Suppressor macrophage treated with lipopolysaccharide for 4 hours (primary cell): ENCODE measurements around the gene BST2.
A peak's percentile ranks its signal among the peaks of the same experiment; 100 is the strongest.

ENCODE experiments used
- DNase-seq: peaks from one replicate; pipeline ENCODE4 v3.0.0-alpha.2; 2020

Gene BST2

DNA sequence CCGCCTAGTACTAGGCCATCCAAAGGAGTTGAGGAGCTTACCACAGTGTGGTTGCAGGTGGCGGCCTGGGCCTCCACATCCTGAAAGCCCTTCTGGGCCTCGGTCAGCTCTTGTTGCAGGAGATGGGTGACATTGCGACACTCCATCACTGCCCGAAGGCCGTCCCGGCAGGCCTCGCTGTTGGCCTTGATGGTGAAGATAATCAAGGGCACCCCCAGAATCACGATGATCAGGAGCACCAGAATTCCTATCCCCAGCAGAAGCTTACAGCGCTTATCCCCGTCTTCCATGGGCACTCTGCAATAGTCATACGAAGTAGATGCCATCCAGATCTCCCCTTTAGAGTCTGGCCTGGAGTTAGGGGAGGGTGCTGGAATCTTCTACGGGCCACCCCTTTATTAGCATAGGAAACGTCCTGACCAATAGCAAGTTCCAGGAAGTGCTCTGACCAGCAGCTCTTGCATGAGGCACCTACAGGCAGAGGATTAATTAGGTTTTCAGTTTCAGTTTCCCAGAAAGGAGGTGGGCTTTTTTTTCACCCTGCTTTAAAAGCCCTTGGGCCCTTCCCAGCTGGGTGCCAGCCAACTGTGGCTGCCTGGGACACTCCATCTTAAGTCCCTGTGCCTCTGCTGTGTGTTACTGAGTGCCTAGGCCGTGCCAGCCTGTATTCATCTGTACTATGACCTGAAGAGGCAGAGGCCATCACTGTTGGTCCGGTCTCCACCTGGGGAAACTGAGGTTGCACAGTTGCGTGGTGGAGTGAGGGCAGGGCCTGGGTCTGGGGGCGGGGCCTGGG lies at the start of gene BST2:
Gene BST2 (minus strand): TSS at position 381 of the 796 bp plus-strand sequence. CDS start 55 bp downstream, at position 326.
- peak; percentile 96 for DNase-seq

GRCh38 chr19:17454576-17455071 lies 49.2 kb upstream of the BST2 start:
- DNase-seq = no peak

- no peak for DNase-seq
Observed at GRCh38 chr19:17451820-17452219, 46.4 kb upstream of the BST2 start.

DNA sequence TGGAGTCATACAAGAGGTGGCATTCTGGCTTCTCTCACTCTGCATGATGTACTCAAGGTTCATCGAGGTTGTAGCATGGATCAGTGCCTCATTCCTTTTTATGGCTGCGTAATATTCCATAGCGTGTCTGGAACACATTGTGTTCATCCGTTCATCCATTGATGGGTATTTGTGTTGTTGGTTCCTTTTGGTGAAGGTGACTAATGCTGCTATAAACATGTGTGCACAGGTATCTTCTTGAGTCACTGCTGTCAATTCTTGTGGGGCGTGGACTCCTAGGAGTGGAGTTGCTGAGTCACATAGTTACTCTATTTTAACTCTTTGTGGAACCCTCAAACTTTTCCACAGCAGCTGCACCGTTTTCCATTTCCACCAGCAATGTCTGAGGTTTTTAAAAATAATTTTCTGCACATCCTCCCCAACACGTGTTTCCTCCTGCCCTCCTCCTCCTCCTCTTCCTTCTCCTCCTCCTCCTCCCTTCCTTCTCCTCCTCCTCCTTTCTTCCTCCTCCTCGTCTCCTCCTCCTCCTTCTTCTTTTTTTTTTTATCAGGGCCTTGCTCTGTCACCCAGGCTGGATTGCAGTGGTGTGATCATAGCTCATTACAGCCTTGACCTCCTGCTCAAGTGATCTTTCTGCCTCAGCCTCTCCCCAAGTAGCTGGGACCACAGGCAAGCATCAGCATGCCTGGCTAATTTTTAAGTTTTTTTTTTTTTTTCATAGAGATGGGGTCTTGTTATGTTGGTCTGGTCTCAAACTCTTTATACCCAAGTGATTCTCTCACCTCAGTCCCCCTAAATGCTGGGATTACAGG lies 45.0 kb upstream of the BST2 start:
- DNase-seq = no peak

DNA sequence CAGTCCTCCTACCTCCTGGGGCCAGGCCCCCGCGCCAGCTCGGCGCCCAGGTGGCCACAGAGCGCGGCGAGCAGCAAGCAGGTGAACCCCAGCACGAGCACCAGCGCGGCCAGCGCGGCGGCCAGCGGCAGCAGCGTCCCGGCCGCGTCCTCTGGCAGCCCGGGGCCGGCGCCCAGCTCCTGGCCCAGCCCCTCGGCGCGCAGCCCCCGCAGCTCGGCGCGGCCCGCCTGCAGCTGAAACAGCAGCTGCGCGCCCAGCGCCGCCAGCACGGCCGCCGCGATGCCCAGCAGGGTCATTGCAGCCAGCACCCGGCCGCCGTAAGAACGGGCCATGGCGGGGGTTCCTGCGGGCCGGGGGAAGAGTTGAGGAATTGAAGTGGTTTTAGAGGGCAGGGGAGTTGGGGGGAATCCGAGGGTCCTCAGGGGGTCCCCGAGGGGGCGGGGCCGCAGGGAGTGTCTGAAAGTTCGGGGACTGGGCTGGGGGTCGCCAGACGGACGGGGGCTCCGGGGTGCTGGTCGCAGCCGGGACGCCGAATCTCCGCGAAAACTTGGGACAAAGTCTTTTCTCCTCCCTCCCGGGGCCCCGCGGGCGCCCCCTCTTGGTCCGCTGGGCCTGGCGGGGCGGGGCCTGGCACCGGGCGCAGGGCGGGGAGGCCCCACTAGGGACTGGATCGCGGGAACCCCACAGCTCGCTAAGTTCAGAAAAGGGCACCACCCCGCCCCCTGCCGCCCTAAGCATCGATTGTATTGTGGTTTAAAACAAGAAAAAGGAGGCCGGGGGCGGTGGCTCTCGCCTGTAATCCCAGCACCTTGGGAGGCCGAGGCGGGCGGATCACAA lies 42.9 kb upstream of the BST2 start, which contains the start of gene TMEM221:
Gene TMEM221 (minus strand): TSS at position 538 of the 837 bp plus-strand sequence. CDS start 206 bp downstream, at position 332.
- peak; percentile 49 for DNase-seq

- no peak for DNase-seq
Observed at GRCh38 chr19:17447704-17448130, 42.3 kb upstream of the BST2 start.

DNA sequence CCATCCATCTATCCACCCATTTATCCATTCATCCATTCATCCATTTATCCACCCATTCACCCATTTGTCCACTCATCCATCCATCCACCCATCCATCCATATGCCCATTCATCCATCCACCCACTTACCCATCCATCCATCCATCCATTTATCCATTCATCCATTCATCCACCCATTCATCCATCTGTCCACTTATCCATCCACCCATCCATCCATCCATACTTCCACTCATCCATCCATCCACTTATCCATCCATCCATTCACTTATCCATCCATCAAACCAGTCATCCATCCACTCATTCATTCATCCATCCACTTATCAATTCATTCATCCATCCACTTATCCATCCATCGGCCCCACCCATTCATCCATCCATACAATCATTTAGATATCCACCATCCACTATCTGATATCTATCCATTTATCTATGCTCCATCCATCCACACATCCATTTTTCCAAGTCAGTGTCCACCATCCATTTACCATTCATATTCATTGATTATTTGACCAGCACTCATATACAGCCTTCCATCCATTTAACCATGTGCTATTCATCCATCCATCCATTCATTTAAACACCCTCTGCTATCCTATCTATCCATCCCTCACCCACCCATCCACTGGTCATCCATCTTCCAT lies 40.2 kb upstream of the BST2 start:
- DNase-seq = no peak

GRCh38 chr19:17441241-17442021 lies 36.0 kb upstream of the BST2 start:
- no peak for DNase-seq

DNA sequence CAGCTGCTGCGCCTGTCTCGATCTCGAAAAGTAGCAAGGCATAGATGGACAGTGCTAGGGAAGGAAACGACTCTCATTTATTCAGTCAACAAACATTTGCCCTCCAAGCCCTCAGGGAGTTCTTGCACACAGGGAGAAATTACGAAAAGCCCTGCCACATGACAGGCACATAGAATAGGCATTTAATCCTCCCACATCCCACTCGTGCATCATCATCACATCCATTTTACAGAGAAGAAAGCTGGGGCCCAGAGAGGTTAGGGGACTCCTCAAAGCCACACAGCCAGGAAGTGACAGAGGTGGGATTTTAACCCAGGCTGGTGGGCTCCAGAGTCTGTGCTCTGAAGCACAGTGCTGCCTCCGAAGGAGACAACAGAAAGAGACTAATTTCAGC lies 31.4 kb upstream of the BST2 start:
- DNase-seq = no peak

DNA sequence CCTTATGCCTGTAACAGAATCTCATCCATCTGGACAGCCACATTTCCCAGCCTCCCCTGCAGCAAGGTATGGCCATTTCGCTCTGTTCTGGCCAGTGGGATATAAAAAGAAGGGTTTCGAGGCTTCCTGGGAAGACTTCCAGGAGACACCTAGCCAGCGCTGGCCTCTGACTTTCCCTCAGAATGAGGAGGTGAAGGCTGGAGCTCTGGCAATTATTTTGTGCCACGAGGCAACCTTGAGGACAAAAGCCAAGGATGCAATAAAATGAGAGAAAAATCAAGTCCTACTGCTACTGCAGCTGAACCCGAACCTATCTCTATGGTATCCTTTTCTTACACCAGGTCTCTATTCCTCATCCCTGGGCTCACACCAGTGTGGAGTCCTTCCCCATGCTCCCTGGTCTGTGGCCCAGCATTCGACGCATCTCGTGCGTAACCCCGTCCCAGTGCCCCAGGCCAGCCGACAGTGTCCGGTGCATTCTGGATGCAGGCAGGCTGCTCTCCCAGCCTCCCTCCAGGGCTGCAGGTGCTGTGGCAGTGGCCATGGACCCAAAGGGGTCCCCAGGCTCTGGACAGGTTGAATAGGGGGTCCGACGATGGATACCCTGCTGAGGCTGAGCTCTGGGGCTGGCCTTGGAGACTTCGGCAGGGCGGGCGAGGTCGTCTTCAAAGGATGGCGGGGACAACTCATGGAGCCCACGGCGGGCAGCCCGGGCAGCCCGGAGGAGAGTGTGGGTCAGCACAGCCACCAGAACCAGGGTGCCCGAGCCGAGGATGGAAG lies 30.9 kb upstream of the BST2 start:
- no peak for DNase-seq

DNA sequence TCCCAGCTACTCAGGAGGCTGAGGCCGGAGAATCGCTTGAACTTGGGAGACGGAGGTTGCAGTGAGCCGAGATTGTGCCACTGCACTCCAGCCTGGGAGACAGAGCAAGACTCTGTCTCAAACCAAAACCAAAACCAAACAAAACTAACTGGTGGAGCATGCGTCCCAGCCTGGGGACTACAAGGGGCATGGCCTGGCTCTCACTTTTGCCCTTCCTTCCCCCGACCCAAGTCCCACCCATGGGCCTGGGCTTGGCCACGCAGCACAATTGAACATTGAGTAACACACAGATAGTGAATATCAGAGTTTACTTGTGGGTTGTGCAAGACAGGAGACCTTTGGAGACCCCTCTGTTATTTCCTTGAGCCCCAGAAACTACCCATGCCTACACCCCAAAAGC lies 29.8 kb upstream of the BST2 start:
- no peak for DNase-seq

DNA sequence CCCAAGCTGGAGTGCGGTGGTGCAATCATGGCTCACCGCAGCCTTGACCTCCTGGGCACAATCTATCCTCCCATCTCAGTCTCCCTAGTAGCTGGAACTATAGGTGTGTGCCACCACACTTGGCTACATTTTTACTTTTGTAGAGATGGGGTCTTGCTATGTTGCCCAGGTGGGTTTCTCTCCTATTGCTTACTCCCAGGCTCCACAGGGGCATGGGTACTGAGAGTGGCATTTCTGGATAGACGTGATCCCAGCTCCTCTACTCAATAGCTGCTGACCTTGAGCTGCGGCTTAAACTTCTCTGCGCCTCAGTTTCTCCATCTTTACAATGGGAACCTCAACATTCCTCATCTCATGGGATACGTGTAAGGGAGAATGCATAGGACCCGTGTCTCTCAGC lies 26.0 kb upstream of the BST2 start:
- DNase-seq = no peak

GRCh38 chr19:17429641-17430113 lies 24.2 kb upstream of the BST2 start:
- DNase-seq = no peak

DNA sequence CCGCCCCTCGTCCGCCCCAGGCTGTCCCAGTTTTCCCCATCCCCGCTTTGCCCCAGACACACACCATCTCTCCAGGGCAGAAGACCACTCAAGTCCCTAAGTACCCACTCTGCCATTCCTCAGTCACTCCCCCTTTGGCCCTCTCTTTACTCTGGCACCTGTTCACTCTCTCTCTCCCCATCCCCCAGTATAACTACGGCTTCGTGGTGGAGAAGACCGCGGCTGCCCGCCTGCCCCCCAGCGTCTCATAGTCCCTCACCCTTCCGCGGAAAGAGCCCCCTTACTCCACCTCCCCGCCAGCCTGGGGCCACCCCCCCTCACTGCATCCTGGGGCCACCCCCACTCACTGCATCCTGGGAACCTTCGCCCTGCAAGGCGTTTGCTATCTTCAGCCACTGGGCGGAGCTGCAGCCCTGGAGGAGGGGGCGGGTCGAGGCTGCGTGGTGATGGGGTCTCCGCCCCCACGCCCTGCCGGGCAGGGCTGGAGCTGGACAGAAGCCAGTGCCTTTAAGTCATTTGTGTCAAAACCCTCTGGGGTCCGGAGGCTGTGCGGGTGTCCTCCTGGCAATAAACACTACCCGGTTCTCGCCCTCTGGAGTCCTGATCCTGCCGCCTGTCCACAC lies 19.4 kb upstream of the BST2 start:
- DNase-seq = no peak

- no peak for DNase-seq
Observed at GRCh38 chr19:17423429-17424208, 18.2 kb upstream of the BST2 start.

DNA sequence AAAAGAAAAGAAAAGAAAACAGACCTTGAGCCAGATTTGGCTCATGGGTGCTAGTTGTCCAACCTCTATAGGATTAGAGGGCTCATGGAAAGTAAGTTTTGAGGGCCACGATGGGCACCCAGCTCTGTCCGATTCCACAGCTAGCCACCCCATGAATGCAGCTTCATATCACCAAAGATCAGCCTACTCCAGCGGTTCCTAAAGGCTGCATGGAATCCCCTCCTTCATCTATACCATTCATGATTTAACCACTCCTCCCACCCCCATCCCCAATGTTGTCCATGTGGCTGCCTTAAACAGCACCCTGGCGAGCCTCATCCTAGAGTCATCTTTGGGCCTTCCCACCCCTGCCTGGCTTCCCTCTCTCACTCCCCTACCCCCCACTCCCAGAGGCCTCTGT lies 16.5 kb upstream of the BST2 start:
- DNase-seq = no peak

GRCh38 chr19:17420475-17420924 lies 15.1 kb upstream of the BST2 start:
- peak; percentile 55 for DNase-seq

GRCh38 chr19:17419621-17420474 lies 14.4 kb upstream of the BST2 start, which contains the start of gene MVB12A:
Gene MVB12A (plus strand): TSS chr19:17420047. CDS start chr19:17420136, 89 bp downstream.
- DNase-seq = peak; percentile 99
